Measurements from ENCODE around the gene LAMA5.

The LAMA5 gene

GRCh38 chr20:62347151-62347404 lies 20.0 kb downstream of the LAMA5 start:
- DNase-seq: no peak

- DNase-seq: no peak
Observed at GRCh38 chr20:62346398-62347150, 20.5 kb downstream of the LAMA5 start.

DNA sequence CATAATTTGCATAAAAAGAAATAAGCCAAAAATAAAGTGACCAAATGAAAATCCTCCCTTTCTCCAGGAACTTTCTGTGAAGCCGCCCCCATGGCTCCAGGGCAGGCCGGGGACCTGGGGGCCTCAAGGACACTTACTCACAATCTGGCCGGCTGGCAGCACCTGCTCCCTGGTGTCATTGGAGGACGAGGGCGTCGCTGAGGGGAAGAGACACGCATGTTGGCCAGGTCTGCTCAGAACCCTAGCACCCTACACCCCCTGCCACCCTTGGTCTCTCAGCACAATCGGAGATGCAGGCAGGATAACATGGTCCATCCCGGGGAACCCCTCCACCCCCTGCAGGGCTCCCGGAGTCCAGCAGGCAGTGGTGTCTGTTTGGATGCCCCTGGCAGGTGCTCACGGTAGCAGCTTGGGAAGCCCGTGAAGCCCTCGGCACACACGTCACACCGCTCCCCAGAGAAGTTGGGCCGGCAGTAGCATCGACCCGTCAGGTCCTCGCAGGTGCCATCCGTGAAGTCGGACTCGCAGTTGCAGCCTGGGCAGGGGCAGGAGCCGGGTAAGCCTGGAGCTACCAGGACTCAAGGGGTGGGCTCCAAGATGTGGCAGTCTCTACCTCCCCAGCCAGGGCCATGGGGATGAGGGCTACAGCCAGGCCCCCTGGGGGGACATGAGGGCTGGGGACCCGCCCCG lies 21.3 kb downstream of the LAMA5 start:
- no peak for DNase-seq

- DNase-seq: no peak
Observed at GRCh38 chr20:62344782-62345181, 22.3 kb downstream of the LAMA5 start.

- no peak for DNase-seq
Observed at GRCh38 chr20:62344092-62344491, 23.0 kb downstream of the LAMA5 start.

GRCh38 chr20:62342910-62343309 lies 24.2 kb downstream of the LAMA5 start:
- DNase-seq: no peak

DNA sequence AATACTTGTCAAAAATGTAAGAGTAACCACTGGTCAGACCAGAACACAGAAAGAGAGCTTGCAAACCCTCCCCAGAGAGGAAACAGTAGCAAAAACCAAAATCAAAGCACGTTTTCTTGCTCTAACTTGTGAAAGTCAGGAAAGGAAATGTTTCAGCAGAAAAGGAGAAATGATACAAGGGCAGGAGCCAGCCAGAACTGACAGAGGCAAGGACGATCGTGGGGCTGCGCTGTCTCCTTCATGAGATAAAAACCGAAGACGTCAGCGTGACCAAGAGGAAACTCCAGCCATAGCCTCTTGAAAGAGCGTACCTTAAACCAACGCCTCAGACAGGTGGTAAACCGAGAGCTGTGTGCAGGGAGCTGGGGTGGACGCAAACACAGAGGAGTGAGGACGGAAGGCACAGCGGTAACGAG lies 27.5 kb downstream of the LAMA5 start:
- no peak for DNase-seq

DNA sequence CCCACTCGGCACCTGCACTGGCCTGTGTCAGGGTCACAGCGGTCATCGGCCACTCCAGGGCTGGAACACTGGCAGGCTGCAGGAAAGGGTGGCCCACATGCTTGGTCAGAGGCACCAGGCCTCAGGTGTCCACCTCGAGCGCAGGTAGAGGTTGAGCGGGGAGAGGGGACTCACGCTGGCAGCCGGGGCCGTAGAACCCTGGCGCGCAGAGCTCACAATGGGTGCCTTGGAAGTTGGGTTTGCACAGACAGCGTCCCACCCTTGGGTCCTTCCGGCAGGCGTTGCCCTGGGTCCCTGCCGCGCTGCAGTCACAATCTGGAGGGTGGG lies 28.9 kb downstream of the LAMA5 start:
- DNase-seq: no peak

GRCh38 chr20:62337558-62338293 lies 29.4 kb downstream of the LAMA5 start:
- no peak for DNase-seq

DNA sequence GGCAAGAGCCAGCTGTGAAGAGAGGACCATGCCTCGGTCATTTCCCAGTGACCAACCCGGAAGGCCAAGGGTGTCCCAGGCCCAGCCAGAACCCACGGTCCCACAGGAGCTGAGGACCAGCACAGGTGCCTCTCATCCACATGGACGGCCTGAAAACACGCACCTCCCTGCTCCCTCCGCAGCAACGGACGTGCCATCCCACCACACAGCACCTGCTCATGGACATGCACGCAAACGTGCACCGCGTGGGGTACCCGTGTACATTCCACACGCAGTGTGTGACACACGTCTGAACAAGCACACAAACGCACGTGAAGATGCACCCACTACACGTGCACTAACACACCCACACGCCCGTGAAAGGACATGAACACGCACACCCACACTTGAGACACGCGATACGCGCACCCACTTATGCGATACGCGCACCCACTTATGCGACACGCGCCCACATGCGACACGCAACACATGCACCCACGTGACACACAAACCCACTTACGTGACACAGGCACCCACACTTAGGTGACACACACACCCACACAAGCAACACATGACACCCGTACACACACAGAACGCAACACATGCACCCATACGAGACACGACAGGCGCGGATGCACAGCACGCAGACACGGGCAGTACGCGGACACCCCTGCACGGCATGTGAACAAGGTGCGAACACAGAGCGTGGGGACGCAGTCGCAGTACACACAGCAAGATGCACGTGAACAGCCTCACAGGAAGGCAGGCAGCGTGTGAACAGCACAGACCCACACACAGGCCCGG lies 30.1 kb downstream of the LAMA5 start:
- no peak for DNase-seq

GRCh38 chr20:62336329-62336728 lies 30.8 kb downstream of the LAMA5 start:
- no peak for DNase-seq

DNA sequence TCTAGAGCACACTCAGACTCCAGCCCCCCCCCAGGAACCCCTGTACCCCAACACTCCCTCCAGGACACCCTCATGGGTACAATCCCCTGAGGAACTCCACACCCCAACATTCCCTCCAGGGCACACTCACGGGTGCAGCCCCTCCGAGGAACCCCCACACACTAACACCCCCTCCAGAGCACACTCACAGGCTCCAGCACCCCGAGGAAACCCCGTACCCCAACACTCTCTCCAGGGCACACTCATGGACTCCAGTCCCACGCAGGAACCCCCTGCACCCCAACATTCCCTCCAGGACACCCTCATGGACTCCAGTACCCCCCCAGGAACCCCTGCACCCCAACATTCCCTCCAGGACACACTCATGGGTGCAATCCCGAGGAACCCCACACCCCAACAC lies 31.6 kb downstream of the LAMA5 start:
- DNase-seq: no peak

DNA sequence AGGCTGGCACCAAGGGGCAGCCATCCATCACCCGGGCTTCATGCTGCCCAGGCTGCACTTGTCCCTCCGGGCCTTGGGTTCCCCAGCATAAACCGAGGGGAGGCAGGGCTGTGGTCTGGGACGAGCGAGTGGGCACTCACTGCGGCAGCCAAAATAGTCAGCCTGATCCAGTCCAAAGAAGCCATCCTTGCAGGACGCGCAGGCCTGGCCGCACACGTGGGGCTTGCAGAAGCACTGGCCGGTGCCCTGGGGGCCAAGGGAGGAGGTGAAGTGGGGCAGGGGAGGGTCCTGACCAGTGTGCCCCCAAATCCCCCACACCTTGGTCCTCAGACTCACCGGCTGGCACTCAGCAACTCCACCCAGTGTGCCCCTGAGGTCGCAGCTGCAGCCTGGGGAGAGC lies 32.2 kb downstream of the LAMA5 start:
- no peak for DNase-seq

- no peak for DNase-seq
Observed at GRCh38 chr20:62333820-62334595, 33.1 kb downstream of the LAMA5 start.

DNA sequence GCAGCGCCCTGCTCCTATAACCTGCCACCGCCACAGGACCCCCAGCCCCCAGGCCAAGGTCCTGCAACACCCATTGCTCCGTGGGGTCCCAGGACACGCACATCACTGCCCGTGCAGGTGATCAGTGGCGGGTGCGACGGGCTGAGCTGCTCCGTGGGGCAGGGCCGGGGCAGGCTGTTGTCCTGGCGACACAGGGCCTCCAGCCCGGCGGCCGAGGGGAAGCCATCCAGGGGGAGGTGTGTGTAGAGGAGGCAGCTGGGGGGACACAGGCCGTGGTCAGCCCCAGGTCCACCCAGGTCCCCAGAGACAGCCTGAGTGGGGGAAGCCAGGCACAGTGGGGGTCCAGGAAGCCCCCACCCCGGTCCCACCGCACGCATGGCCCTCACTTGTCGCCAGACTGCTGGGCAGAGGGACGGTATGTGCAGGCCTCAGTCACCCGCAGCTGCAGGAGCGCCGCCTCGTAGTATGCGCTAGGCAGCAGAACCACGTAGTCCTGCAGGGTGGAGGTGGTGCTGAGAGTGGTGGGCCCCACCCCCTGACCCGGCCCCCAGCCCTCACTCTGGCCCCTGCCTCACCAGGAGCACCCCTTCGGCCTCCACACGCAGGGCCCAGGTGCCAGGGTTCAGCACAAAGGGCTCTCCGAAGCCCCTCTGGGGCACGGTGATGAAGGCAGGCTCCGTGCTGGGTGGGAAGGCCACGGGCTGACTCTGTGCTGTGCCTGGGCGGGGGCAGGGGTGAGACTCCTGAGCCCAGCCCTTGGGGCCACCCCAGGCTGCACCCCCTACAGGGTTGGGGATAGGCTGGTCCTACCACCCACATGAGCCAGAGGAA lies 33.9 kb downstream of the LAMA5 start:
- DNase-seq: no peak

DNA sequence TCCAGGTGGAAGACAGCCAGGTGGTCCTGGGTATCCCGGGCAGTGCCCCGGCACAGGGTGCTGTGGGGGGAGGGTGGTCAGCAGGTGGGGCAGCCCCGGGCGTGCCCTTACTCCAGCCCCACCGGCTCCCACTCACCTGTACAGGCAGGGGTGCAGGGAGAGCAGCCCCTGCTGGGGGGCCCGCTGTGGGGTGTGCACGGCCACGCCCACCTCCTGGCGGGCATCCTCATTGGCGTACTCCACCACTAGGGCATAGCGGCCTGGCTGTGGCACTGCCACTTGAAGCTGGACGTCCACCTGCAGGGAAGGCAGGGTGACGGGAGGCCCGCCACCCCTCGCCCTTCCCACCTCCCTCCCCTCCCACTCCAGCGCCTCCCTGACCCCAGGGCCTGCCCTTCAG lies 34.7 kb downstream of the LAMA5 start:
- no peak for DNase-seq

DNA sequence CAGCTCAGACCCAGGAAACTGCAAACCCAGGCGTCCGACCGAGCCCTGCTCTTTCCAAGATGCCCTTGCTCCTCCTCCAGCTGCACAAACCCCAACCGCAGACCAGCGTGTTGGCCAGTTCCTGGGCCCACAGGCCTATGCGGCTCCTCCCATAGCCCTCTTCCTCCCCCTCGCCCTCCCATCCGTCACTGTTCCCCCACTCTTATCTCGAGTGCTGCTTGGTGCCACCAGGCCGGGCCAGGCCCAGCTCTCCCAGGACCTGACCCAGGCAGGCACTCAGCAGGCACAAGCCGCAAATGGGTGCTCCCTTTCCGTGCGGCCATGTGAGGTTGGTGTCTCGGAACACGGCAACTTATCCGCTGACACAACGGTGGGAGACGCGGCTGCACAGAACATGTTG lies 35.8 kb downstream of the LAMA5 start:
- no peak for DNase-seq

DNA sequence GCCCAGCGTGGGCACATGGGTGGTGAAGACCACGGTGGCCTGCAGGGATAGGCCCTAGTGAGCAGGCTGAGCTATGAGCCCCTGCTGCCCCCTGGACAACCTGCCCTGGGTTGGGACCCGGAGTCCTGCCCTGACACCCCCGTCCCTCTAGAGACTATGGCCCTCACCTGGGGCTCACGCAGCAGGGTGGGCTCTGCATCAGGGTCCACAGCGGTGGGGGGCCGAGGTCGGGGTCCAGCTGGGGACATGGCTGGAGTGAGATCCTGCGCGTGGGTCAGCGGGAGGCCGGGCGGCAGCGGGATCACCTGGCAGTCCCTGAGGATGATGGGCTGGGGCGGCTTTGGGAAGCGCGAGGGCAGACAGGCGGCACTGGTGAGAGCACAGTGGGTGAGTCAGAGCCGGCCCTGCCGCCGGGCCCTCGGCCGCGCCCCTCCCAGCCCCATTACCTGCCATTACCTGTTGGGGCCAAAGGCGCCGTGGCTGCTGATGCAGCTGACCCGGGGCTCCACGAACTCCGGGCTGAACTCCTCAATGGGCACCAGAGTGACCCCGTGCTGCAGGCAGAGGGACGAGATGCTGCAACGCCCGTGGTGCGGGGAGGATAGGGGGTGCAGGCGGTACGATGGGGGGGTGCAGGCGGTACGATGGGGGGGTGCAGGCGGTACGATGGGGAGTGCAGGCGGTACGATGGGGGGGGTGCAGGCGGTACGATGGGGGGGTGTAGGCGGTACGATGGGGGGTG lies 36.4 kb downstream of the LAMA5 start:
- DNase-seq: no peak

GRCh38 chr20:62329389-62330377 lies 37.4 kb downstream of the LAMA5 start:
- no peak for DNase-seq
